Keratinocyte (primary cell): ENCODE results near the gene CCDC88A.

Experiments
- EZH2 ChIP-seq: IDR thresholded peaks from one replicate; pipeline ENCODE4 v1.6.1; 2012; ENCODE audit warnings: inconsistent platforms, mild to moderate bottlenecking, low read length, moderate library complexity
- TF ChIP-seq, protein P1 (sequence below), 3 experiments: IDR thresholded peaks in 1 of 3; conservative IDR thresholded peaks in 1 of 3; optimal IDR thresholded peaks in 1 of 3; 2 replicates in 2 of 3; 3 replicates in 1 of 3; pipeline versions ENCODE3 to v1.5.1; 2011; ENCODE audit warnings: low read length in 3 of 3, mild to moderate bottlenecking in 3 of 3, moderate library complexity in 2 of 3, control low read depth in 1 of 3, inconsistent platforms in 1 of 3; ENCODE audit not compliant: insufficient read depth in 2 of 3; ENCODE audit errors: extremely low read depth in 1 of 3

DNA sequence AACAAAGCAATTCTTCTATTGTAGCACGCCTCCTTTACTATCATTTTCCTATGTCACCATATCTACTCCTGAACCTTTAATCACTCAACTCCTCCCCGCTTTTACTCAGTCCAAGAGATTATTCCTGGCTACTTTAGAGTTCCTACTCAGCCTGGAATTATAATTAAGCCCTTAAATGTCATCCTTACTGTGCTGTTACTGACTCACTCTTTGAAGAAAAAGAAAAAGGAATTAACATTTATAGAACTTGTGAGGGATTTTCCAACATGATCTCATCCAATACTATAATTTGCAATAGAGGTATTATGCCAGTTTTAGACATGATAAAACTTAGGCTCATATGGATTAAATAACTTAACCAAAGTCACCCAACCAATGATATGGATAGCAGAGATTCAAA, 61.7 kb downstream of the CCDC88A start:
- TF ChIP-seq, protein P1, sequence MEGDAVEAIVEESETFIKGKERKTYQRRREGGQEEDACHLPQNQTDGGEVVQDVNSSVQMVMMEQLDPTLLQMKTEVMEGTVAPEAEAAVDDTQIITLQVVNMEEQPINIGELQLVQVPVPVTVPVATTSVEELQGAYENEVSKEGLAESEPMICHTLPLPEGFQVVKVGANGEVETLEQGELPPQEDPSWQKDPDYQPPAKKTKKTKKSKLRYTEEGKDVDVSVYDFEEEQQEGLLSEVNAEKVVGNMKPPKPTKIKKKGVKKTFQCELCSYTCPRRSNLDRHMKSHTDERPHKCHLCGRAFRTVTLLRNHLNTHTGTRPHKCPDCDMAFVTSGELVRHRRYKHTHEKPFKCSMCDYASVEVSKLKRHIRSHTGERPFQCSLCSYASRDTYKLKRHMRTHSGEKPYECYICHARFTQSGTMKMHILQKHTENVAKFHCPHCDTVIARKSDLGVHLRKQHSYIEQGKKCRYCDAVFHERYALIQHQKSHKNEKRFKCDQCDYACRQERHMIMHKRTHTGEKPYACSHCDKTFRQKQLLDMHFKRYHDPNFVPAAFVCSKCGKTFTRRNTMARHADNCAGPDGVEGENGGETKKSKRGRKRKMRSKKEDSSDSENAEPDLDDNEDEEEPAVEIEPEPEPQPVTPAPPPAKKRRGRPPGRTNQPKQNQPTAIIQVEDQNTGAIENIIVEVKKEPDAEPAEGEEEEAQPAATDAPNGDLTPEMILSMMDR (optimal IDR thresholded peaks at IDR 0.05 in 1 of 3, IDR thresholded peaks at IDR 0.05 in 1 of 3, conservative IDR thresholded peaks at IDR 0.05 in 1 of 3; ENCODE audit: extremely low read depth in 1 of 3, insufficient read depth in 2 of 3, low read length in 3 of 3): no peak
- no peak for TF ChIP-seq EZH2
